ENCODE results near the gene TRIM24.

TRIM24 gene

GRCh38 chr7:138632384-138632783 is 172.3 kb downstream of the TRIM24 start:
- DNase-seq: no peak

DNA sequence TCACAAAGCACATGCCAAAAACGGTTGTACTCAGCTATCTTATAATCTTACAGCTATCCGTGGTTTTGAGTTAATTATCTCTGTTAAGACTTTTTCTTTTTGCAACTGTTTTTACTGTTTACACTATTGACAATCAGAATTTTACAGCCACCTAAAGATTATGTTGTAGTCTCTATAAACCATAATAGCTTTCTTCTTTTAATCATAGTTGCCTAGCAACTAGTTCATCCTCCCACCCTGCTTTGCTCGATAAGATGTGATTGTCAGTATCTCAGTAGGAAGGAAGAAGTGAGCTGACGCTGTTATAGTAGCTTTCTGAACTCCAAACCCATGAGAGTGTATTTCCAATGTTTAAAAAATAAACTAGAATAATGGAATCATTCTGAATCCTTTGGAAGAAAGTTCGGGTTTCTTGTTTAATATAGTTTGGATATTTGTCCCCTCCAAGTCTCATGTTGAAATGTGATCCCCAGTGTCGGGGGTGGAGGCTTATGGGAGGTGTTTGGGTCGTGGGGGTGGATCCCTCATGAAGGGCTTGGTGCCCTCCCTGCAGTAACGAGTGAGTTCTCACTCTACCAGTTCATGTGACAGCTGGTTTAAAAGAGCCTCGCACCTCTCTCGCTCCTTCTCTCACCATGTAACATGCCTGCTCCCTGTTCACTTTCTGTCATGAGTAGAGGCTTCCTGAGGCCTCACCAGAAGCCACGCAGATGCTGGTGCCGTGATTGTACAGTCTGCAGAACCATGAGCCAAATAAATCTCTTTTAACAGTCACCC is 173.0 kb downstream of the TRIM24 start:
- peak; percentile 62 for DNase-seq
